GM19240 (cell line): ENCODE measurements around the gene ADAM12.

ENCODE experiments used
- DNase-seq: peaks from one replicate; pipeline ENCODE4 v3.0.0; 2011; ENCODE audit warnings: low spot score; ENCODE audit not compliant: insufficient read length

ADAM12 gene

DNA sequence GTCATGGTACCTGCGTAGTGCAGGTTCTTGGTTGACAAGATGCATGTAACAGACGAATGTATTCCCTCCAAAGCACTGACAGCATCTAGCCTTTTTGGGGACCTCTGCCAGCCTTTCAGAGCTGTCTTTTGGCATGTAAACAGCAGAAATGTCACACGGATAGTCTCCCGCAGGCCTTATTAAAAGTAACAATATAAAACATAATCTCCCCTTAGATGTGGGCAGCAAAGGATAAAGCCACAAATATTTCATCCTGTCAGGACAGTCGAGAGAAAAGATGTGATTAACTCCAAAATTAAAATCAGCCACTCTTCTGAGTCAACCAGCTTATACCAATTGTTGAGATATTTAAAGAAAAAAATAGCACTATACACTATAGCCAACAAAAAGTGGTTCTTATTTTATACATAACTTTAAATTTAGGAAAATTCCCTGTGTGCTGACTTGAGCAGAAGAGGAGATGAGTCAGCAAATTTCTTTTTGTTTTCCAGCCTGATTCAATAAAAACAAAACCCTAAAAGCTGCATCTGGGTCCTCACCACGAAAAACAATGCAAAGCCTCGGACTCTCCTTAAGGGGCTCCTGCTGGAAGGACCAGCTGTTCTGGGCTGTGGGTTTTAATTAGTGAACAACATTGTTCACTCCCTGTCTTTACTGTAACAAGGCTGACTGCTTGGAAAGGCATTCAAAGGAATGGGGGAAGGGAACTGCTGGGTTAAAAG is 240.2 kb downstream of the ADAM12 start:
- no peak for DNase-seq

DNA sequence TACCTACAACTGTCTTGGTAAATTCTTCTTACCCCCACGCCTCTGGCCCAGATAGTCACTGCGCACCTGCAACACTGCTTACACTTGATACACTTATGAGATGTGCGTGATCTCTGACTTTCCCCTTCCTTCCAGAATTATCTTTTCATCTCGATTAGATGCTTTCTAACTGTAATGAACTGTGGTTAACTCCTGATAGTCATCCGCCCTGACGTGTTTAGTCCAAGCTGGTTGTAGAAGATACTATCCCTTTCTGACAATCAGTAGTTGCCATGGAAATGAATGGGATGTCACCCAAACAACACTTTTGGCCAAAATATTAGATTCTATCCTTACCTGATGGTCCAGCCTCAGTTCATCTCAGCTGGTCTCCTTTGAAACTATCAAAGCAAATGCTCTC is 241.5 kb downstream of the ADAM12 start:
- no peak for DNase-seq

DNA sequence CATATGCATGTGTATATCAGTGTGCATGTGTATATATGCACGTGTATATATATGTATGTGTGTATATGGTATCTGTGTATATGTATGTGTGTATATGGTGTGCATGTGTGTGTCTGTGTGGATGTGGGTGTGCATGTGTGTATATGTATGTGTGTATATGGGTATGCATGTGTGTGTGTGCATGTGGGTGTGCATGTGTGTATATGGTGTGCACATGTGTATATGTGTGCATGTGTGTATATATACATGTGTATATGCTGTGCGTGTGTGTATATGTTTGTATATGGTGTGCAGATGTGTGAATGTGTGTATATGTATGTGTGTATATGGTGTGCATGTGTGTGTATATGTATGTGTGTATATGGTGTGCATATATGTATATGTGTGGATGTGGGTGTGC is 245.2 kb downstream of the ADAM12 start:
- no peak for DNase-seq

DNA sequence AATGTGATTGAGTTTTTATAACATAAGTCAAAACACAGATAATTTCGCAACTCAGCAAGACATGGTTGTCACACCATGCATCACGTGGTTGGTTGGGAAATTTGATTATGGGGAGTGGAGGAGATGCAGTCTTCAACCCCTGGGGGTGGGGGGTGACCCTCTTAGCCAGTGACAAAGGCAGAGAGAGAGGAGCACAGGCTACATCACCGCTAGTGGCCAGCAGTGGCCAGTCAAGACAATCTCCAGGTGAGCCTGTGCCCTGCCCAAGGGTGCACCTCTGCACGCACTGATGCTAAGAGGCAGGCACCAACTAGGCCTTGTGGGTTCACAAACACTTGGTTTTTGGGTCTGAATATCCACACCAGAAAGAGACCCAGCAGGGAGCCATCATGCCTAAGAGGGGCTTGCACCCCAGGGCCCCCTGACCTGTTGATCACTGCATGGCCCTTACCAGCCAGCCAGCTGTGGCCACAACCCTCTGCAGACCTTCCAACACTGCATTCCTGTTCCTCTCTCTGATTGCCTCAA is 247.5 kb downstream of the ADAM12 start:
- no peak for DNase-seq

DNA sequence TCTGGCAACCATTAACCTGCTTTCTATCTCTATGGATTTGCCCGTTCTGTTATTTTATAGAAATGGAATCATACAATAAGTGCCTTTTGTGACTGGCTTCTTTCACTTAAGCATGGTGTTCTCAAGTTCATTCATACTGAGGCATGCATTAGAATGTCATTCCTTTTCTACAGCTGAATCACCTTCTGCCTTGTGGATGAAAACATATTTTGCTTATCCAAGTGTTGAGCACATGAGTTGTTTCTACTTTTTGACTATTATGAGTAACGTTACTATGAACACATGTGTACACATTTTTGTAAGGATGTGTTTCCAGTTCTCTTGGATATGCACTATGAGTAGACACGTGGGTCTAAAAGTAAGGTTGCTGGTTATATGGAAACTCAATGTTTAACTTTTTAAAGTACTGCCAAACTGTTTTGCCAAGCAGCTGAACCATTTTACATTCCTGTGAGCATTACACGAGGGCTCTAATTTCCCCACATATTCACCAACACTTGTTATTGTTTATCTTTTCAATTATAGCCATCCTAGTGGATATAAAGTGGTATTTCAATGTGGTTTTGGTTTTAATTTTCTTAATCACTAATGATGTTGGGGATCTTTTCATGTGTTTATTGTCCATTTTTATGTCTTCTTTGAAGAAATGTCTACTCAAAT is 250.6 kb downstream of the ADAM12 start:
- no peak for DNase-seq

DNA sequence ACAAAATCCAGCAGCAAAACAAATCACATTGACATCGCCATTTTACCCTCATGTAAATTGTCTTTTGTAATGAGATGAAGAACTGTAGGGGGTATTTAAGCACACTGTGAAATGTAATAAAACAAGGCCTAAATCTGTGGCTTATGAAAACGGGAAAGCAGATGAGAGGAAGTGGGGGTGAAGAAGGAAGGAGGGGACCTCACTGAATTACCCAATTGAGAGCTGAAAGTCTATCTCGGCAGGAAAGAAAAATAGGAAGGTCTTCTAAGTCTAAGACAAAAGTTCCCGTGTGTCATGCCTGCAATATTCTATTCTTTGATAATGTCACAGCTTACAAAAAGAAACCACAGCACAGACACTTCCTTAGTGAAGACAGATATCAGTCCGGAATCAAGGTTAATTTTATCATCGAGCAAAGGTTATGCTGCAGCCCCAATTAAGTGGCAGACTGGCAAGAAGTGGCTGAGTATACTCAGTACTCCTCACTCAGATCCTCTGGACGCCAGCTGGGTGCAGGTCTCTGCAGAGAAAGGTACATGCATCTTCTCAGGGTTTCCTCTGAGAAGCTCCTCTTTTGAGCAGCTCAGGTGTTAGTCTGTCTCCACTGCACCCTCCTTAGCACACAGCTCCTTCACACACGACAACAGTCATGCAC is 252.2 kb downstream of the ADAM12 start:
- DNase-seq: no peak

DNA sequence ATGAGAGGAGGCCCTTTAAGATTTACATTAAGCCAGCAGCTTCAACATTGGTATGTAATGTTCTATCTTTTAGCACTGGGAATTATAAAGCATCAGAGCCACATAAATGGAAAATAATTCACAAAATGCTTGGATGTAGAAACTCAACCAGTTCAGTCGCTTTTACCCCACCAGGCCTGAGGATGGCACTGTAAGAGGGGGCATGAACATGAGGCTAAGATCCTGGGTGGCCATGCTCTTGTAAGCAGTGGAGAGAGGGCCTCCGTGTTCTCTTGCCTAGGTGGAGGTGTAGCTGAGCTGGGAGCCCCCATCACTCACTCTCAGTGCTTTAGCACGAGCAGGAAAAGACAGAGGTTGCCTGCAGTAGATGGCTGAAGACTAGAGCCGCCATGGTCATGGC is 253.1 kb downstream of the ADAM12 start:
- DNase-seq: no peak

DNA sequence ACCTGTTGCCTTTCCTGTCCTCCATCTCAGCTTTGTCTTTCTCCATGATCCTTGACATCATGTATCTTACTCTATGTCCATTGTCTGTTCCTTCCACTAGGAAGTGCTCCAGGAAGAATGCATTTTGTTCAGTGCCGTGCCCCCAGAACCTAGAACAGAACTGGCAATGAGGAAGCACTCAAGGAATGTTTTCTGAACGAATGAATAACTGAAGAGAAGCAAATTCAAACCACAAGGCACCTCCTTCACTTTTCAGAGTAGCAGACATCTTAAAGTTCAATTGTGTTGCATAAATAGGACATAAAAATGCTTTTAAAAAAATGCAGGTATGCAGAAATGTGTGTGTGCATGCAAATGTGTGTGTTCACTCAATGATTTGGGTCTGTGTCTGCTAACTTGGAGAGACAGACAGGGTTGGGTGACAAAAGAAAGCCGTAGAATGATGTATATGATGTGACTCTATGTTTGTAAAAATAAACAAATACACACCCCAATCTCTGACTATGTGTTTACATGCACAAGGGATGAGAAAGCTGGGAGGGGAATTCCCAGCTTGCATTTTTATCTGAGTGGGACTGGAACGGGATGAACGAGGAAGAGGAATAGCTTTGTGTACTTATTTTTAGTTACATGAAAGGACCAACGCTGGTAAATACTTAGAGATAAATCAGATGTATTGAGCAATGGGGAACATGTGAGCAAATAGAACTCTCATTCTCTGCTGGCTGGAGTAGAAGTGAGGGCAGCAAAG is 254.2 kb downstream of the ADAM12 start:
- DNase-seq: no peak

DNA sequence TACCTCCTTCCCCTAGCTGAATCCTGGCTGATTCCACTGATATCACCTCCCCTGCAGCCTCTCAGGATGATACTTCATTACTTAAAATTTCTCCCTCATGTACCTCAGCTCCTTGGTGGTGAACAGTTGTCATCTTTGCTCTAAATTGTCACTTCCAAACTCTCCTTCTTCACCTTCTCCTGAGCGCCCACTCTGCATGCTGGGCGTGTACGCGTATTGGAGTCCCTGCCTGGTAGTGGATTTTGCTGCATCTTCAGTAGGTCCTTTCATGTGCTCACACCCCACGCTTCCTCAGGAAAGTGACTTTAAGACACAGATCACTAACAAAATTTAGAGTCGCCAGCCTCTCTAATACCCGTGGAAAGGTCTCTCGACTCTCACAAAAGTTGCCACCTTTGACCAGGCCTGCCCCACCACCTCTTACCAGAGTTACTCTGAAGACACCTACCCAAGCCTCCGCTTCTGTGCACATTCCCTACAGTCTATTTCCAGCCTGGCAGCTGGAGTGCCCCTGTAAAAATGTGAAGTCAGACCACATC is 255.1 kb downstream of the ADAM12 start:
- no peak for DNase-seq

DNA sequence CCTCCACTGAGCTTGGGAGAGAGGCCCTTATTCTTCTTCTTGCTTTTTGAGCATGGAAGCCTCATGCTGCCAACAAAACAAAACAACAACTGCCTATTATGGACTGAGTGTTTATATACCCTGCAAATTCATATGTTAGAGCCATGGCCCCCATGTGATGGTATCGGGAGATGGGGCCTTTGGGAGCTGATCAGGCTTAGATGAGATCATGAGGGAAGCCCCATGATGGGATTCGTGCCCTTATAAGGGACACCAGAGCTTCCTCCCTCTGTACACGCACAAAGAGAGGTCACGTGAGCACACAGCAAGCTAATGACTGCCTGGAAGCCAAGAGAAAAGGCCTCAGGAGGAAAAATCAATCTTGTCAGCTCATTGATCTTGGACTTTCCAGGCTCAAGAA is 256.9 kb downstream of the ADAM12 start:
- DNase-seq: no peak

DNA sequence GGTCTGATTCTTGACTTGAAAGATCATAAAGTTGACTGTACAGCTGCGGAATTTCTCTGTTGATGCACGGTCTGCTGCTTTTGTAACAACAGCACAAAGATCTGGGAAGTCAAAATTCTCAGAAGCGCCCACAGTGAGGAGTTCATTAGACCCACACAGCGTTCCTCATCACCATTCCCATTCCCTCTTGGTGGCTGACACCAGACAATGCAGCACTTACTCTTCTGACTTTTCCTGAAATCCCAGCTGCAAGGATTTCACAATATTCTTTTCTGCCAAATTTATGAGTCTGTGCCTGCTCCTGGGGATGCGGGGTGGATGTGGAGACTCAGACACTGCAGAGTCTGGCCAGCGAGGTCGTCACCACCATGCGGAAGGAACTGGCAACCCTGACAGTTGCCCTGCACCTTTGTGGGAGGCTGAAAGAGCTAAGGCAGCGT is 258.0 kb downstream of the ADAM12 start:
- no peak for DNase-seq

DNA sequence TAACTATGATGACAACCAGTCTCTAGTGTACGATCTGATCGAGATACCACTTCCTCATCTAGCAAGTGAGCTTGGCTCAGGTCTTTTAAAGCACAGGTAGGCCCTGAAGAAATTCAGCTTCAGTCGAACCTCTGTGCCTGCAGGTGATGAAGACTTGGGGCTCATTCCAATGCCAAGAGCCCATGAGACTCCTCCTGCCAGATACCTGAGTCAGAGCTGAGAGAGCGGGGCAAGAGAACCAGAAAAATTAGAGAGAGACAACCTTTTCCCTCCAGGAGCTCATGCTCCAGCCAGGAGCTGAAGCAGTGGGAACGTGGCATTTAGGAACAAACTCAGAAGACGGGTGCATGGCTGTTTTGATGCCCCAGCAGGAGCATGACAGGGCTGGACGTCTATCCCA is 259.3 kb downstream of the ADAM12 start:
- DNase-seq: no peak

DNA sequence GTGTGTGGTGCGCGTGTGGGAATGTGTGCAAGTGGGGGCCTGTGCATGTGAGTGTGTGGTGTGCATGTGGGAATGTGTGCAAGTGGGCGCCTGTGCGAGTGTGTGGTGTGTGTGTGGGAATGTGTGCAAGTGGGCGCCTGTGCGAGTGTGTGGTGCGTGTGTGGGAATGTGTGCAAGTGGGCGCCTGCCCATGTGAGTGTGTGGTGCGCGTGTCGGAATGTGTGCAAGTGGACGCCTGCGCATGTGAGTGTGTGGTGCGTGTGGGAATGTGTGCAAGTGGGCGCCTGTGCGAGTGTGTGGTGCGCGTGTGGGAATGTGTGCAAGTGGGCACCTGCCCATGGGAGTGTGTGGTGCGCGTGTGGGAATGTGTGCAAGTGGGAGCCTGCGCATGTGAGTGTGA is 259.7 kb downstream of the ADAM12 start:
- DNase-seq: no peak

DNA sequence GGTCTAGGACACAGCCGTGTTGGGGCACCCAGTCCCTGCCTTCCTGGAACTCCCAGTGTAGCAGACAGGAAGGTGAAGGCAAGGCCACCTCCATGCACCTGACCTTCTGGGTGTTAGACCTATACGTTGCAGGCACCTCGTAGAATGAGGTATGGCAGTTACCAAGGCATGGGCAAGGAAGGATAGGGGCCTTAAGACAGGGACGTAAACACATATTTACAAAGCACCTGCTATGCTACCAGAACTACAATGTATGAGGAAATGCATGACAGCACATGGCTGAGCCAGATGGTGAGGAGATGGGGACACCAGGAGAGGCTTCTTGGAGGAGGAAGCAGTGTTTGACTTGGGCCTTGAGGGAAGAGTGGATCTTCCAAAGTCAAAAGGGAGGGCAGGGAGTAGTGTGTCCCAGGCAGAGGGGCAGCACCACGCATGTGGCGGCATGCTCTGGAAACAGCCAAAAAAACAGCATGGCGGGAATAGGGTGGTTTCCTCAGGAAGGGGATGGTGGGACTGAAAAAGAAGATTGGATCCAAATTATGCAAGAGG is 260.7 kb downstream of the ADAM12 start:
- no peak for DNase-seq

DNA sequence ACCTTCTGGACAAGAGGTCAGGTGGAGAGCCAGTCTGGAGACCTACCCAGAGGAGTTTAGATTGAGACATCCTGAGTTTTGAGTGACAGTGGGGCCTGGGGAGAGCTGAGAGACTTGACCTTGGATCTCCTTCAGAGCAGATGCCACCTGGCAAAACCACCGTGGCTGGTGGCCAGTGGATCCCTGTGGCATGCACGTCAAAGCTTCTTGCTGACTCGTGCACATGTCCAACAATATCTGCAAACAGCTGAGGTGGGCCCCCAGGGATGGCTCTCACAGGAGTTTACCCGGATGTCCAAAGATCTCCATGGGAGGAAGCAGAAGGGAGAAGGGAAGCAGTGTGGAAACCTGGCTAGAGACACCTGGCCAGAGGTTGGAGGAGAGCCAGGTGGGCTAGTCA is 261.4 kb downstream of the ADAM12 start:
- DNase-seq: no peak

DNA sequence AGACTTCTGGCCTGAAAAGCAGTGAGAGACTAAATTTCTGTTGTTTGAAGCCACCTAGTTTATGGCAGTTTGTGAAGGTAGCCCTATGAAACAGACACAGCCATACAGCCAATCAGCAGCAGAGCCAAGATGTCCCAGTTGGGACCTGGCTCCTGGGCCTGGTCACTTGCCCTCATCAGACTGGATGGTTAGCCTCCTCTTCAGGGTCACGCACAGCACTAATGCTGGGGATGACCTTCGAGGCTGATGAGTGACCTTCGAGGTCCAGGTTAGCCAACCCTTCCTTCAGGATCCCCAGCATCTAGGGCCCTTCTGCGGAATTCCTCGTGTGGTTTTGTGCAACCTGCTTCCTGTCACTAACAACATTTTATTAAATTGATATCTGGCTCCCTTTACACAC is 262.3 kb downstream of the ADAM12 start:
- no peak for DNase-seq

DNA sequence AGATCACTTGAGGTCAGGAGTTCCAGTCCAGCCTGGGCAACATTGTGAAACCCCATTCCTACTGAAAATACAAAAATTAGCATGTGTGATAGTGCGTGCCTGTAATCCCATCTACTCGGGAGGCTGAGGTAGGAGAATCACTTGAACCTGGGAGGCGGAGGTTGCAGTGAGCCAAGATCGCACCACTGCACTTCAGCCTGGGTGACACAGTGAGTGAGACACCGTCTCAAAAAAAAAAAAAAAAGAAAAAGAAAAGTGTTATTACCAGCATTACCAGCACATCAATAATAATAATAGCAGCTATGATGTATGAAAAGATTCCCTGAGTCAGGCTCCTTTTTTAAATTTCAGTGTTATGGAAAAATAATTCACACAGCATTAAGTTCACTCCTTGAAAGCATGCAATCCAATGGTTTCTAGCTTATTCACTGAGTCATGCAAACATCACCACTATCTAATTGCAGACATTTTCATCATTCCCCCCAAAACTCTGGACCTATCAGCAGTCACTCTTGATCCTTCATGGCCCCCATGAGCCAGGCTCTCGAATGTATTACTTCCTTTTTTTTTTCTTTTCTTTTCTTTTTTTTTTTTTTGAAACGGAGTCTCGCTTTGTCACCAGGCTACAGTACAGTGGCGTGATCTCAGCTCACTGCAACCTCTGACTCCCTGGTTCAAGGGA is 263.5 kb downstream of the ADAM12 start:
- DNase-seq: no peak

DNA sequence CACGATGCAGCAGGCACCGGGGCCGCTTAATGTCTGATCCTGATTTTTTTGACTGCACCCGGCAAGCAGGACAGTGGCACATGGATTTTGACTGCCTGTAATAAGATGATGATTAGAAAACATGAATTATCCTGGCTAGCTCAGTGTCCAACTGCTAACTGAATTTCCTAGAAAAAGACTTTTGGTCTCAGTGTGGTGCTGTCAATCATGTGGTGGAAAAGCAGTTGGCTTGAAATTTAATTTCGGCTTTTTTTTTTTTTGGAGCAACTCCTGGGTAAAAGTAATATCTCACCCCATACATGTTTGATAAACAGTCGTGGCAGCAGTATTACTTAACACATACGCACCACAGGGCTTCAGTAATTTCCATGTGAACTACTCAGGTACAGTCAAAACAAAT is 264.2 kb downstream of the ADAM12 start:
- no peak for DNase-seq

DNA sequence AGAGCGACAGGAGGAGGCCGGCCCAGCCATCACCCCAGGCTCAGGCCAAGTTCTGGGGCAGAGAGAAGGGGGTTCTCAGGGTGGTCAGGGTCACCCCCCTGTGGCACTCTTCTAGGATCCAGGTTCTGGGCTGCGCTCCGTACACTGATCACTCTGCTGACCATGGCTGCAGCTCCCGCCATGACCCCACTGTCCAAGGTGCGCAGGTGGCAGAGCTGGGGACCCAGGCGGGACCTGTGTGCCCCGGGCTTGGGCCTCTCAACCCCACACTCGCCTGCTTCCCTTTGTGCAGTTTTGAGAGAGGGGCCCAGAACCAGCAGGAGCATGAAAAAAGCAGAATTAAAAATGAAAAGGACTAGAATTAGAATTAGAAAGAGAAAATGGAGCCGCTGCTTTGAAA is 264.8 kb downstream of the ADAM12 start:
- no peak for DNase-seq

DNA sequence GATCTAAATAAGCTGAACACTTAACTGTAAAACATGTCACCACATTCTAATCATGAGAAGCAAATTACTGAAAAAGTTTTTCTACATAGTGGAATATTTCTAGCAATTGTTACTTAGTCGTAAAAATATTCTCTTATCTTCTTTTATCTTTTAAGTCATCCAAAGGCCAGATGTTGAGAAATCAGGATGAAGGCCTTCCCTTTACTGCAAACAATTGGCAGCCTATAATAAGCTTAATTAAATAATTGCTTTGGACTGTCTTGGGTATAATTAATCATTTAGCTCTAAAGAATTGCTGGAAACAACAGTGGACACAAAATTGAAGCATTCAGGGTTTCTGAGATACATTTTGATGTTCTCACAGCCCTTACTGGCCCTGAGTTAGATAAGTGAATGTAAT is 265.4 kb downstream of the ADAM12 start:
- DNase-seq: no peak

DNA sequence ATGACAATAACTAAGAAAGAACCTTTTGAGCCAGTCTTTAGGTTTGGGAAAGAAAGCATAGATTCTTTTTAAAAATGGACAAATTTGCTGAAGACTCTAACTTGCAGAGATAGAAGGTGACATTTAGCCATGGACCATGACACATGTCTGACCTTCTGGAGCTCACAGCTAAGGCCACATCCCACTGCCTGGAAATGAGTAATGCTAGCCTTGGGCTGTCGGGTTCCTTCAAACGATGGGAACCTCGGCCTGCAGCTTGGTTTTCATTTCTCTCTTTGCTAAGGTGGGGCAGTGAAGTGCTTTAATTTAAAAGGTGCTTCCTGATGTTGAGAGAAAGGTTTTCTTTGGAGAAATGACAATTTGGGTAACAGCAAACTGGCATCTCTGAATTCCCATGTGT is 268.7 kb downstream of the ADAM12 start:
- DNase-seq: no peak
